Stomach smooth muscle (tissue), 2 donors: Measurements from ENCODE around the gene MRPL36.
A peak's percentile ranks its signal among the peaks of the same experiment; 100 is the strongest.

ENCODE experiments used
- H3K27ac ChIP-seq: one replicate; pipeline ENCODE4 v1.7.0; 2013; ENCODE audit warnings: mild to moderate bottlenecking, low read length, inconsistent platforms
- H3K27me3 ChIP-seq, 2 donors: one replicate each; pipeline ENCODE4 v1.7.0; 2013; ENCODE audit warnings: low read length in 2 of 2; ENCODE audit not compliant: insufficient read depth in 2 of 2, control insufficient read depth in 1 of 2
- H3K36me3 ChIP-seq, 2 donors: one replicate each; pipeline ENCODE4 v1.7.0; 2013; ENCODE audit warnings: low read length in 2 of 2; ENCODE audit not compliant: control insufficient read depth in 2 of 2, insufficient read depth in 2 of 2
- H3K4me1 ChIP-seq: one replicate; pipeline ENCODE4 v1.7.0; 2013; ENCODE audit warnings: low read length; ENCODE audit not compliant: control insufficient read depth, insufficient read depth
- H3K4me3 ChIP-seq, 2 donors: one replicate each; pipeline ENCODE4 v1.7.0; 2013; ENCODE audit warnings: low read length in 2 of 2
- H3K9ac ChIP-seq, 2 donors: one replicate each; pipeline ENCODE4 v1.7.0; 2013; ENCODE audit warnings: low read length in 2 of 2, mild to moderate bottlenecking in 1 of 2
- H3K9me3 ChIP-seq, 2 donors: one replicate each; pipeline ENCODE4 v1.7.0; 2013; ENCODE audit warnings: low read length in 2 of 2; ENCODE audit not compliant: control insufficient read depth in 2 of 2
- donor health status: healthy.
- donor health status: Pancreatic carcinoma.

MRPL36 gene

GRCh38 chr5:1809416-1810035 is 9.9 kb upstream of the MRPL36 start:
- no peak overlapping the region for H3K9ac ChIP-seq
- no peaks in the 10 kb centered on the region for H3K9me3 ChIP-seq
- no peaks in the 10 kb centered on the region for H3K27me3 ChIP-seq
- H3K36me3 ChIP-seq = peaks cover 43 to 60% of the 10 kb centered on the region in 2 donors
- no peak overlapping the region for H3K4me3 ChIP-seq
- H3K27ac ChIP-seq = no peak overlapping the region
- H3K4me1 ChIP-seq = no peaks in the 10 kb centered on the region

DNA sequence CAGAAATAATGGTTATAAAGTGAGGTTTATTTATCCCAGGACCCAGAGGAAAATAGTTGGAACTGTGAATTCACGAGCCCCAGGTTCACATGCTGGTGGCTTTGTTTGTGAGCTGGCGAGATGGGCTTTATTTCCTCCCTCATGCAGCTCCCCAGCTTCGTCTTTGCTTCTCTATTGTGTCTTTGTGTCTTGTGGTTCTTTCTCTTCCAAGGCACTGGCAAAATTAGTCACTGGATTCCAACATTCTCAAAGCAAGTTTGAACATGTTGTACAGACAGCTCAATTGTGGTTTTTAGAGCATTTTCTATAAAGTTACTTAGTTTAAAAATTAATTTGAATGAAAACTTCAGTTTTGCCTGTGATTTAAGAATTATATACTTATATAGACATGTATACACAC is 8.8 kb upstream of the MRPL36 start:
- H3K4me1 ChIP-seq = peaks cover 2% of the 10 kb centered on the region
- H3K36me3 ChIP-seq = peaks cover 42 to 58% of the 10 kb centered on the region in 2 donors
- no peak overlapping the region for H3K4me3 ChIP-seq
- H3K27me3 ChIP-seq = no peaks in the 10 kb centered on the region
- no peaks in the 10 kb centered on the region for H3K9me3 ChIP-seq
- no peak overlapping the region for H3K27ac ChIP-seq
- no peak overlapping the region for H3K9ac ChIP-seq

DNA sequence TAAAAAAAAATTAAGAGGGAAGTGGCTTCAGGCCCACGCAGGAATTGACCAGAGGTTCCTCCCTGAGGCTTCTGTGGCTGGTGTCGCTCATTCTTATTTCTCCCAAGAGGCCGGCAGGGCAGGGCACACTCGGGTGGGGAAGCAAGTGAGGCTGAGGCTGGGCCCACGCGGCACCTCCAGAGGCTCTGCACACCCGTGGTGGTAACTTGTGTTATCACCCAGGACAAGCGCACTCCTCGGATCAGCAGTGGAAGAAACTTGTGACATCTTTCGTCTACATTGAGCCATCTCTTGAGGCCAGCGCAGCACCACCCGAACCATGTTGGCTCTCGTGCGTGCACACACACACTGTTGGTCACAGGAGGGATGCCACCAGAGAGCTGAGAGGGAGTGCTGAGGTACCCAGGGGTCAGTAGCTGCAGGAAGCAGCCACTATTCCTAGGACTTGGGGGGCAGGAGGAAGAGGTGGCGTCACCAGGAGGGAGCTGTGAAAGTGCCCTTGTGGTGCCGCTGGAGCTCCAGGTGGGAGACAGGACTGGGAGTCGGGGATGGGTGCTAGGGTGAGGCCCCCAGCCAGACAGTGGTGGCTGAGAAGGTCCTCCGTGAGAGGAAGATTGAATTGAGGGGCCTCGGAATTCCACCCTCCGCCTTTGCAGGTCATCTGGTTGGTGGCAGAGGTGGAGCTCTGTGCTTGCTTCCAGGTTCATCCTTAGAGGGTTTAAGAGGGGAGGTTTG is 8.0 kb upstream of the MRPL36 start:
- no peak overlapping the region for H3K4me3 ChIP-seq
- H3K4me1 ChIP-seq = peaks cover 2% of the 10 kb centered on the region
- H3K9me3 ChIP-seq = no peaks in the 10 kb centered on the region
- H3K27me3 ChIP-seq = no peaks in the 10 kb centered on the region
- H3K36me3 ChIP-seq = peaks cover 49 to 64% of the 10 kb centered on the region in 2 donors
- H3K9ac ChIP-seq = no peak overlapping the region
- H3K27ac ChIP-seq = no peak overlapping the region

DNA sequence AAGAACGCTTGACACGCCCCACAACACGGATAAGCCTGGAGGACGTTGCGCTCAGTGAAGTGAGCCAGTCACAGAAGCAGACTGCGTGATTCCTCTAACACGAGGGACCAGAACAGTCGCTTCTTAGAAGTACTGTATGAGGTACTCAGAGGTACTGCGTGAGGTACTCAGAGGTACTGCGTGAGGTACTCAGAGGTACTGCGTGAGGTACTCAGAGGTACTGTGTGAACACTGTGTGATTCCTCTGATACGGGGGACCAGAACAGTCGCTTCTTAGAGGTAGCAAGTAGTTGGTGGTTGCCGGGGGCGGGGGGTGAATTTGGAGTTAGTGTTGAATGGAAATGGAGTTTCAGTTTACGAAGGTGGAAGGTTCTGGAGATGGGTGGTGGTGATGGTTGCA is 7.3 kb upstream of the MRPL36 start:
- peaks cover 49 to 64% of the 10 kb centered on the region in 2 donors for H3K36me3 ChIP-seq

DNA sequence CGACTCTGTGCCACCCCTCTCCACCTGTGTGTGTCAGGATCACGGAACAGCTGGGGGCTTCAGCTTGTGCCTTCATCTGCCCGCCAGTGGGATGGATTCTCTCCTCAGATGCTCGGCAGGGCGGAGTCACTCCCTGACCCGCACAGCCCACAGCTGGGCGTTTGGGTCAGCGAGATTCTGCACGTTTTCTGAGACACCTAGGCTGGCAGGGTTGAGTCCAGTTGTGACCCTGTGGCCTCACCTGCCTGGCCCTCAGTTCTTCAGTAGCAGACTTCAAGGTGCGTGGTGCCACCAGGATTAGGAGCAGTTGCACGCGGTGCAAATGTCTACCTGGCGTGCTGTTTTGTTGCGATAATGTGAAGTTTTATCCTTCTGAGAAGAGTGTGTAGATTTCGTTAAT is 6.6 kb upstream of the MRPL36 start:
- Histone ChIP-seq H3K9me3 (no peaks in the 10 kb centered on the region), H3K4me1 (peaks cover 2% of the 10 kb centered on the region), H3K4me3 (no peak overlapping the region), H3K27ac (no peak overlapping the region), H3K27me3 (no peaks in the 10 kb centered on the region), H3K36me3 (peaks cover 49 to 58% of the 10 kb centered on the region in 2 donors), H3K9ac (no peak overlapping the region)

More for the DNA sequence above, 7.3 kb upstream of the MRPL36 start:
- H3K27ac ChIP-seq = no peak overlapping the region
- peaks cover 2% of the 10 kb centered on the region for H3K4me1 ChIP-seq
- no peak overlapping the region for H3K9ac ChIP-seq
- no peak overlapping the region for H3K4me3 ChIP-seq
- H3K27me3 ChIP-seq = no peaks in the 10 kb centered on the region
- no peaks in the 10 kb centered on the region for H3K9me3 ChIP-seq

DNA sequence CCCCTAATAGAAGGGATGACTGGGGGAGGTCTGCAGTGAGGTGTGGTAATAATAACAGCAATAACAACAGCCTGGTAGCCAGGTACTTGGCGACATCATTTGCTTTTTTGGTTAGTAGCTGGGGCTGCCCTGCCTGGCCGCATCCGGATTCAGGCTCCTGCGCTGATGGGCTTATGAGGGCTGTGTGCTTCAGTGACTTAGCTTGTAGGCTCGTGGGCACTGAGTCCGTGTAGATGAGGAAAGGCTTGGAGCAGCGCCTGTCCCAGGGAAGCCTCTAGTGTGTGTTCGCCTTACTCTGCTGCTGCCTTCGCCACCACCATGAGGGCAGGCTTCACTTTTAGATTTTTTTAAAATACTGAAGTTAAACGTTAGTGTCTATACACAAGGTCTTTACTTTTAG is 6.1 kb upstream of the MRPL36 start:
- H3K27me3 ChIP-seq = no peaks in the 10 kb centered on the region
- peaks cover 4% of the 10 kb centered on the region for H3K4me1 ChIP-seq
- no peaks in the 10 kb centered on the region for H3K9me3 ChIP-seq
- no peak overlapping the region for H3K27ac ChIP-seq
- H3K9ac ChIP-seq = no peak overlapping the region
- peaks cover 48 to 56% of the 10 kb centered on the region in 2 donors for H3K36me3 ChIP-seq
- H3K4me3 ChIP-seq = no peak overlapping the region

DNA sequence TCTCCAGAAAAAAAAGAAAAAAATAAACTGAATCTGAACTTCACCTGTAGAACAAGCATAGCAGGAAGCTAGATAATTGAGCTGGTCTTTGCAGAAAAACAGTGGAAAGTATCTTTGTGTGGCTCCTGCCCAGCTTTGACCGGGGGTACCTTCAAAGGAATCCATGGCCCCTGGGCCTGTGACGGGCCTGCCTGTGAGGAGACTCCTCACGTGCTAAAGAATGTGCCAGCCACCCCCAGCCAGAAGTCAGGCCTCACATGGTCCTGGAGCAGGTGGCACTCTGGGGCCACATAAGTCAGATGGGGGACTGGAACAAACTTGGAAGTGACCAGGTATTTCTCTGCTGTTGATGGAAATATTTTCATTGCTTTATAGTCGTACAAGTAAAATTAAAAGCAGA is 5.7 kb upstream of the MRPL36 start:
- Histone ChIP-seq H3K4me1 (peaks cover 8% of the 10 kb centered on the region), H3K36me3 (peaks cover 44 to 53% of the 10 kb centered on the region in 2 donors), H3K27ac (no peak overlapping the region), H3K9me3 (no peaks in the 10 kb centered on the region), H3K4me3 (no peak overlapping the region), H3K27me3 (no peaks in the 10 kb centered on the region), H3K9ac (no peak overlapping the region)

DNA sequence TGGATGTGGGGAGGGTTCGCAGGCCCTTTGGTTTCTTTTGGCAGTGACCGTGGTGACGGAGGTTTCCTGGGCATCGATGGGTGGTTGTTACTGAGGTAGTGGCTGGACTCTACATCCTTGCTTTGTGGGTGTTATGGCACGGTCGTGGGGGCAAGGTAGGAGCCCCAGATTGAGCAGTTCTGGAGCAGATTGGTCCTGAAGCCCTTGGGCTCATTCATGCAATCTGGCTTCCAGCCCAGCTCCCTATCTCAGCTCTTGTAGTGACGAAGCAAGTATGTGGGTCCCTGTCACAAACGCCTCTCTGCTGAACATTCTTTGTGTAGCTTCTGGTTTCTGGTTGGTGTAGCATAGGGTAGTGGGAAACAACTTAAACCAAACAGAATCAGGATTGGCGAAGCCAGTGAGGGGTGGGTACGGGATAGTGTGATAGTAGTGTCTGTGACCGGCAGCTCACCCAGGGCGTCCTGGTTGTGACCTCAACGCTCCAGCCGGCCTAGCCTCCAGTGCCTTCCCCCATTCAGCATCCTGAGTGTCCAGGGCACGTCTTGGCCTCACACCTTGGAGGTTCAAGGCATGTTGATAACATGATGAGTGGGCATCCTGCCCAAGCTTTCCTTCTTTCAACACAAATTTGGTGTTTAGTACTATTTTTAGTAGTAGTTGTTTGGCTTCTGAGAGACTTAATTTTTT is 4.5 kb upstream of the MRPL36 start:
- no peak overlapping the region for H3K27ac ChIP-seq
- no peaks in the 10 kb centered on the region for H3K27me3 ChIP-seq
- H3K9me3 ChIP-seq = no peaks in the 10 kb centered on the region
- H3K36me3 ChIP-seq = peaks cover 42 to 46% of the 10 kb centered on the region in 2 donors
- peaks cover 8% of the 10 kb centered on the region for H3K4me1 ChIP-seq
- no peak overlapping the region for H3K4me3 ChIP-seq
- no peak overlapping the region for H3K9ac ChIP-seq

GRCh38 chr5:1803192-1803591 is 3.6 kb upstream of the MRPL36 start:
- Histone ChIP-seq H3K27me3 (no peaks in the 10 kb centered on the region), H3K9ac (no peak overlapping the region), H3K4me3 (no peak overlapping the region), H3K27ac (no peak overlapping the region), H3K4me1 (peaks cover 15% of the 10 kb centered on the region), H3K36me3 (peaks cover 37 to 44% of the 10 kb centered on the region in 2 donors), H3K9me3 (no peaks in the 10 kb centered on the region)

GRCh38 chr5:1801967-1802295 is 2.3 kb upstream of the MRPL36 start:
- H3K9me3 ChIP-seq = no peaks in the 10 kb centered on the region
- peaks cover 44% of the 10 kb centered on the region in 2 donors for H3K36me3 ChIP-seq

More at GRCh38 chr5:1801967-1802295, 2.3 kb upstream of the MRPL36 start:
- Histone ChIP-seq H3K27ac (no peak overlapping the region), H3K9ac (peak overlapping the region; percentile 86 to 87), H3K27me3 (no peaks in the 10 kb centered on the region), H3K4me3 (peak overlapping the region; percentile 86 to 94), H3K4me1 (peaks cover 26% of the 10 kb centered on the region)
